ENCODE measurements around the gene CCDC112.

Gene CCDC112

DNA sequence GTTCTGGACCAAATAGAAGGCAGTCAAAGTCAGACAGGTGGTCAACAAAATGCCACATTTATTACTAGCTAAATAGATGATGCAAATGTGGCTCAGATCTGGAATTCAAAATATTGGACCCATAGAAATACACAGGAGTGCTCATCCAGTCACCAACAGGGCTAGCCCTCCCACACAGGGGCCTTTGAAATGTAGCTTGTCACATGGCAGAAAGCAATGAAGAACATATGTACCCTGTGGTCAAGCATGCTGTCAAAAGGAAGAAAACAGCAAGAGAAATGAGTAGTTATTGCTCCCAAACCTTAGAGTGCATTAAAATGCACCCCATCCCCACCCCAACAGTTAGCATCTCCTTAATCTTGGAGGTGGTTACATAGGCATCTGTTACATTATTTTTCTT is 20.9 kb upstream of the CCDC112 start:
- DNase-seq (ENCODE audit: low spot score) = no peak

- DNase-seq (ENCODE audit: low spot score) = peak; percentile 80
Observed at GRCh38 chr5:115313632-115314031, 17.2 kb upstream of the CCDC112 start.

- no peak for DNase-seq (ENCODE audit: low spot score)
Observed at GRCh38 chr5:115313052-115313451, 16.6 kb upstream of the CCDC112 start.

DNA sequence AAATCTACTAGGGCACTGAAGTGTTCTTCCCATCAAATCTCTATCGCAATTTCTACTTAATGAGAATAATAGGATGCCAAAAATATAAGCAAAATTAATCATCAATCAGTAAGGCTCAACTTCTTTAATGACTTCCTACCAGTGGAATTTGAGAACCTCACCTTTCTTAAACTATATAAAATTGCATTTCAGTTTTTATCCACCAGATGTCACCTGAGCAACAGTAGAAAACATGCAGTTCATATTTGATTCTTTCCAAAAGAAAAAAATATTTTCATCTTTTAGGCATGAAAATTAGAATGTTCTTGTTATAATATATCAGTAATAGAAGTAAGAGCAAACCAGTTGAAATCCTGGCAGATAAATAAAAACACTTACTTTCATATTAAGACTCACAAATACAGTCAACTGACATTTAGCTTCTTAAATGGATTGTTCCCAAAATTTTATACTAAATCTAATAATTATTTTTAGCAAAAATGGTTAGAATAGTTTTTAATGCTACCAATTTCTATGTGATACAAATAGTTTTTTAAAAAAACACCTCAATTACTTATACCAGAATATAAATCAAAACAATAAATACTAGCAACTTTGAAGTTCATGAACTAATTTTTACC is 13.4 kb upstream of the CCDC112 start:
- DNase-seq (ENCODE audit: low spot score) = peak; percentile 68

GRCh38 chr5:115308815-115309214 is 12.4 kb upstream of the CCDC112 start:
- no peak for DNase-seq (ENCODE audit: low spot score)

- DNase-seq (ENCODE audit: low spot score) = no peak
Observed at GRCh38 chr5:115306011-115306536, 9.6 kb upstream of the CCDC112 start.

GRCh38 chr5:115304496-115304895 is 8.0 kb upstream of the CCDC112 start:
- no peak for DNase-seq (ENCODE audit: low spot score)

DNA sequence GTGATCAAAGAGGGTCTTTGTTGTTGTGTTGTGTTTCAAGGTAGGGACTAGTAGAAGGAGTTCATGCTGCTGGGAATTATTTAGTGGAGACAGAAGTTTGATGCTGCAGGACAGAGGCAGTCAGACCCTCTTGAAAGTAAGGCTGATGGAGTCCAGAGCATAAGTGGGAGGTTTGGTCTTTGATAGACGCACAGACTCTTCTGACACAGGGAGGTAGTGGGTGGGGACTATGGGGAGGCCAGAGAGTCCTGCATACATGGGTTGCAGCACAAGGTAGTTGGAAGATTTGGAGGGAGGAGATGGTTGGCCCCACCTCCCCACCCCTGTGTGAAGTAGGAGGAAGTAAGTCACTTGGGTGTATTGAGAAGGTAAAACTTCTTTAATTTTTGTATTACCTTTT is 2.4 kb upstream of the CCDC112 start:
- DNase-seq (ENCODE audit: low spot score) = no peak

DNA sequence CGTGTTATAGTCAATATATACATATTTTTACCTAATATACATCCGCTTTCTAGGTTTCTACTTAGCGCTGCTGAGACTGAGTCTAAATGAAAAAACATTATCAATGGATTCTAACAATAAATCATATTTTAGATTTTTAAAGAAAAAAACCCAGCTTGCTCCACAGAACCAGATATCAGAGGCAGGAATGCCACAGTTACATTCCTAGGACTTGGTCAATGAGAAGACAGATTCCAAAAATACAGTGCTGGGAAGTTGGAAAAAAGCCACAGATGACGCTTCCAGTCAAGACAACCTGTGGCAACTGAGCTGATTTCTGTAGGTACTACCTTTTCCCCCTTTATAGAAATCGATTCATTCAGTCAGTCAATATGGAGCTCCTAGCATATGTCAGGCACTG is 577 bp upstream of the CCDC112 start:
- peak; percentile 63 for DNase-seq (ENCODE audit: low spot score)

GRCh38 chr5:115295777-115296123 is 704 bp downstream of the CCDC112 start:
- DNase-seq (ENCODE audit: low spot score) = no peak

- no peak for DNase-seq (ENCODE audit: low spot score)
Observed at GRCh38 chr5:115291397-115291796, 5.1 kb downstream of the CCDC112 start.

DNA sequence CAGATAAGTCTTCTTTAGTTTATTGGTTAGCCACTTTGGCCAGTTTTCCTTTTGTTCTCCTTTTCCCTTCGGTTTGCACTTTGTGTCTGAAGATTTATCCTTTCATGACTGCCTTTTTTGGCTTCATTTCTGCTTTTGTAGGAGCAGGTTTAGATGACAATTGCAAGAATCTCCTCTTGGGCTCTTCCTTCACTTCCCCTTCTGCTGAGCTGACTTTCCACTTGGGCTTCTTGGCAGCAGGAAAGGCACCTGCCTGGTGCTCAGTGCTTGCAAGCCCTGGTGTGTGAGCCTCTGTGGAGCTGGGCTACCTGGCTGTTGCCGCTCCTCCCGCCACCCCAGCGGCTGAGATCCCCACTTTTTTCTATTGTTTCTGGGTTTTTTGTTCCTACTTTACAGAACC is 7.3 kb downstream of the CCDC112 start:
- DNase-seq (ENCODE audit: low spot score) = no peak

DNA sequence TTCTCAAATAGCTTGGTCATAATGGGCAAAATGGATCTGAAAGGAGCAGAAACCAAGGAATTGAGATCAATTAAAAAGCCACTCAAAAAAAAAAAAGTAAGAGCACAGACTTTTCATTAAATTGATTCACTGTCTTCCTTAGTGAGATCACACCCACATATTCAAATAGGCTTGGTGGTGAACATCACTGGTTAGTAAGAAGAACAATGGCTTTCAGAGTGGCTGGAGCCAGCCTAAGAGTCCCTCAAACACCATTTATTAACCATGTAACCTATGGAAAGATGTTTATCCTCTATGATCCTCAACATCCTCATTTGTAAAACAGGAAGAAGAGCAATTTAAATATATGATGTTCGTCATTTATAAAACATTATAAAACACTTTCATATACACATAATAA is 12.4 kb downstream of the CCDC112 start:
- no peak for DNase-seq (ENCODE audit: low spot score)

GRCh38 chr5:115282131-115282530 is 14.3 kb downstream of the CCDC112 start:
- DNase-seq (ENCODE audit: low spot score) = no peak

DNA sequence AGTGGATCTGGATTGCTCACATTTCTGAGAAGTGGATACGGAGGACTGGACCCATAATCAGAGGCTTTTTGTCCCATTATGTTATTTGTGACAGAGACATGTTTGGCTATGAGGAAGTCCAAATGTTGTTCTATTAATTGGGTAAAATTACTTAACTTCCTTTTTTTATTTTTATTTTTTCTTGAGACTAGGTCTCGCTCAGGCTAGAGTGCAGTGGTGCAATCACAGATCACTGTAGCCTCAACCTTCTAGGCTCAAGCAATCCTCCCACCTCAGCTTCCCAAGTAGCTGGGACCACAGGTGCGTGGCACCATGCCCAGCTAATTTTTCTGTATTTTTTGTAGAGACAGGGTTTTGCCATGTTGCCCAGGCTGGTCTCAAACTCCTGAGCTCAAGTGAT is 21.9 kb downstream of the CCDC112 start:
- no peak for DNase-seq (ENCODE audit: low spot score)

GRCh38 chr5:115272297-115272958 is 24.0 kb downstream of the CCDC112 start:
- no peak for DNase-seq (ENCODE audit: low spot score)

DNA sequence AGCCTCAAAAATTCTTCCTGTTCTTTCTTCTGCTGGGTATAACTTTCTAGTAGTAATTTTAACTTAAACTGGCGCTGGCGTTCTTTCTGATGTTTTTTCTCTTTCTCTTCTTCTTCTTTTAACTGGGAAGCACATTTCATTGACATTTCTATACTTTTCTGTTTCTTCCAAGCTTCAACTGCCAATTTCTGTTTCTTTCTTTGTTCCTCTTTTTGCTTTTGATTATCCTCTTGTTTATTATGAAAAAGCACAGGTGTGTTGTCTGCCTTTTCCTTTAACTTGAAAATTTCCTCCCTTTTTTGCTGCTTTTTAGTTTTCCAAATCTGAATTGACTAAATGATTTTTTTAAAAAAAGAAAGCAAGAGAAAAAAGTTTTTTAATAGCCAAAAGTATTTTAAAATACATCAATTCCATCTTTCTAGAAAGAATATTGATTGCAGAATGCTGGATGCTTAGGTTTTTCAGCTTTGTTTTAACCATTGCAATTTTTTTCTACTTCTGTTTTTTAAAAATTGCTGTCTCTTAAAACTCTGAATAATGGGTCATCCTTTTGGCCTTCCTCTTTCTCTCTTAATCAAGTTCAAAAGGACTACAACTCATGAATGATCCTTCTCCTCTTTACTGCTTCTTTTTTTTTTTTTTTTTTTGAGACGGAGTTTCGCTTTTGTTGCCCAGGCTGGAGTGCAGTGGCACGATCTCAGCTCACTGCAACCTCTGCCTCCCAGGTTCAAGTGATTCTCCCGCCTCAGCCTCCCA is 25.0 kb downstream of the CCDC112 start:
- no peak for DNase-seq (ENCODE audit: low spot score)

DNA sequence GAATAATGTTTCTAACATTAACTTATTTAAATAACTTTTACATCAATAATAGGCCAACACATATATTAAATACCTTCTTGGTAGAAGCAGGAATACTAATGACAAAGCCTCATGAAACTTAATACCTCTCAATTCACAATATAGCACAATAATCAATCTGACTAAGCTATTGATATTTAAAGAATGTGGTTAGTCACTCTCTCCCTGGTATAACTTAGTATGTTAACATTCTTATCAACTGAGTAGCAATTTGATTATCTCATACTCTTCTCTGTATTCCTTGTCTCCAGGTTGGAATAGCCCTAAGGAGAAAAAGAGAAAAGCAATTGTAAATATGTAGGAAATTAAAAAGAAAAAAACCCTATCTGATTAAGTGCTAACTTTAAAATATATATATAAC is 28.8 kb downstream of the CCDC112 start:
- DNase-seq (ENCODE audit: low spot score) = no peak

DNA sequence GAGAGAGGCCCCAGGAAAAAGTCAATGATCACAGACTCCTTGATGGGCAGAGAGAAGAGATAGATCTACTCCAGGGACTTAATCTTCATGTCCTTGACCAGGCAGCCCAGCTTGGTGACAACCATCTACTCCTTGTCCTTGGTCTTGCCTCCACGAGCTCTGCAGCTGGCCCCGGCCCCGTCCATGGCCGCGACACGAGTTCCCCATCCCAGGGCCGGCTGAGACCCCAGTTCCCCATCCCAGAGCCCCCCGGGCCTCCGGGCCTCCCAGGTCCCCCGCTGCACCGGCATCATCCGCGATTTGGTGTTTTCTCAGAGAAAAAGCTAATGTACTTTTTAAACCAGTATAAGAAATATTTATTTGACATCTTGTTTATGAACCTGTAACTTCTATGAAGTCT is 31.2 kb downstream of the CCDC112 start:
- no peak for DNase-seq (ENCODE audit: low spot score)

GRCh38 chr5:115264786-115265185 is 31.7 kb downstream of the CCDC112 start:
- DNase-seq (ENCODE audit: low spot score) = no peak

GRCh38 chr5:115263078-115263380 is 33.4 kb downstream of the CCDC112 start:
- no peak for DNase-seq (ENCODE audit: low spot score)

DNA sequence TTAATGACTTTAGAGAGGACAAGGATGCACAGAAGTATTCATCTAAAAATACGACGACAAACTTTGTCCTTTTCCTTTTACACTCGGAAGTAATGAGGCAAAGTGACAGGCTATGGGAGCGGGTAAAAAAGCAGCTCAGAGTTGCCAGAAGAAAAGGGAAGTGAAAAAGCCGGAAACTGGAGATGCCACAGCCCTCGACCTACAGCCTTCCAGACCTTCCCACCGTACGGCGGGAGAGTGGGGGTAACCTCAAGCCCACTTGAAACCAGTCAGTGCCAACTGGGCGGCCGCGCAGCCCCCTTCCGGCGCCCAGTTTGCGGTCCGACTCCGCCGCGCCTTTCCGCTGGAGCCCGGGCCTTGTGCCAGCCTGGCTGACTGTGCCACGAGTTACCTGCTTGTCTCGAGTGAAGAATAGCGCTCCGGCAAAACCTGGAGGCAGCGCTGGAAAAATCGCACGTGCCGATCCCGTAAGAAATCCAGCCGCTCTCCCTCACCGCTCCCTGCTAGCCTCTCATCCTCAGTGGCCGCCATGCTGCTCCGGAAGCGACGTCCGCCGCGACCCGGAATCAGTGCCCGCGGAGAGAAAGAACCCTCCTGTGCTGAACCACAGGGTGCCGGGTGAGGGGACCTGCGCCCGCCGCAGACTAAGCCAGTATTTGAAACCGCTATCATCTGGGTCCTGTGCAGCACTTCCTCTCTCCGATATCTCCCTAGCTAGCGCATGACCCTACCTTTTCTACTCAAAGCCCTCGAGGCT is 34.0 kb downstream of the CCDC112 start, which contains the start of gene PGGT1B:
Gene PGGT1B, minus strand, starts transcription at position 557 of the 757 bp plus-strand sequence. Its CDS starts 26 bp downstream, at position 531.
- DNase-seq (ENCODE audit: low spot score) = peak; percentile 80

GRCh38 chr5:115262011-115262320 is 34.5 kb downstream of the CCDC112 start:
- DNase-seq (ENCODE audit: low spot score) = no peak
